Neural progenitor cell (in vitro differentiated cells): ENCODE data around the gene TANC1.

ENCODE experiments used
- EZH2phosphoT487 ChIP-seq: fragments of 200-600 bp; sonication (generic); IDR thresholded peaks from 2 replicates; pipeline ENCODE4 v1.6.1; 2017; ENCODE audit warnings: antibody characterized with exemption
- TF ChIP-seq, protein P1 (sequence below): fragments of 200-600 bp; sonication (generic); IDR thresholded peaks from 2 replicates; pipeline ENCODE4 v1.5.1; 2017; ENCODE audit warnings: antibody characterized with exemption, mild to moderate bottlenecking

DNA sequence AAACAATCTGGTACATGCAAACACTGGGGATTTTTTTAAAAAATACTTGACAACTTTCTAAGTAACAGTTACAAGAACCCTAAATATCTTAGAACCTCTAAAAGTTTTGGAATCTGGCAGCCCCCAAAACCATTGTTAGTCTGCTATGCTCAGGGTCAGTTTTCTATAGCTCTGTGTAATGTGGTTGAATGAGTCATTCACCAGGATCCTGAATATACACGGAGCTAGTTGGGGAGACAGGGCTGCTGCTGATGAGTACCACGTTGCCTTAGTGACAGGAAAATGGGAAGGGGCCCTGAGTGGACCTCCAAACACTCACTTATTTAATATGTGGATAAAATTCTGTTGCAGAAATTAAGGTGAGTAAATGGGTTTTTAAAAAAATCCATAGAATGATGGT lies 36.9 kb upstream of the TANC1 start:
- no peak for TF ChIP-seq EZH2phosphoT487
- TF ChIP-seq, protein P1, sequence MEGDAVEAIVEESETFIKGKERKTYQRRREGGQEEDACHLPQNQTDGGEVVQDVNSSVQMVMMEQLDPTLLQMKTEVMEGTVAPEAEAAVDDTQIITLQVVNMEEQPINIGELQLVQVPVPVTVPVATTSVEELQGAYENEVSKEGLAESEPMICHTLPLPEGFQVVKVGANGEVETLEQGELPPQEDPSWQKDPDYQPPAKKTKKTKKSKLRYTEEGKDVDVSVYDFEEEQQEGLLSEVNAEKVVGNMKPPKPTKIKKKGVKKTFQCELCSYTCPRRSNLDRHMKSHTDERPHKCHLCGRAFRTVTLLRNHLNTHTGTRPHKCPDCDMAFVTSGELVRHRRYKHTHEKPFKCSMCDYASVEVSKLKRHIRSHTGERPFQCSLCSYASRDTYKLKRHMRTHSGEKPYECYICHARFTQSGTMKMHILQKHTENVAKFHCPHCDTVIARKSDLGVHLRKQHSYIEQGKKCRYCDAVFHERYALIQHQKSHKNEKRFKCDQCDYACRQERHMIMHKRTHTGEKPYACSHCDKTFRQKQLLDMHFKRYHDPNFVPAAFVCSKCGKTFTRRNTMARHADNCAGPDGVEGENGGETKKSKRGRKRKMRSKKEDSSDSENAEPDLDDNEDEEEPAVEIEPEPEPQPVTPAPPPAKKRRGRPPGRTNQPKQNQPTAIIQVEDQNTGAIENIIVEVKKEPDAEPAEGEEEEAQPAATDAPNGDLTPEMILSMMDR = no peak
